GM12874 (cell line): ENCODE measurements around the gene FCAR.

Source experiments
- TF ChIP-seq, protein P1 (sequence below): IDR thresholded peaks from 2 replicates; pipeline ENCODE4 v1.5.1; 2011; ENCODE audit warnings: low read depth, mild to moderate bottlenecking, control low read depth, low read length, moderate library complexity; ENCODE audit not compliant: insufficient read depth

FCAR gene

DNA sequence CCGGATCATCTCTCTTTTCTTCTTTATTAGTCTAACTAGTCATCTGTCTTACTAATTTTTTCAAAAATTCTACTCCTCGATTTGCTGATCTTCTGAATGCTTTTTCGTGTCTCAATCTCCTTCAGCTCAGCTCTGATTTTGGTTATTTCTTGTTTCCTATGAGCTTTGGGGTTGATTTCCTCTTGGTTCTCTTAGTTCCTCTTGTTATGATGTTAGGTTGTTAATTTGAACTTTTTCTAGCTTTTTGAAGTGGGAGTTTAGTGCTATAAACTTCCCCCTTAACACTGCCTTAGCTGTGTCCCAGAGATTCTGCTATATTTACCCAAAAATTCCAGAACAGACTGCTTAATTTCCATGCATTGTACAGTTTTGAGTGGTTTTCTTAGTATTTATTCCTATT lies 3.4 kb downstream of the FCAR start:
- TF ChIP-seq, protein P1, sequence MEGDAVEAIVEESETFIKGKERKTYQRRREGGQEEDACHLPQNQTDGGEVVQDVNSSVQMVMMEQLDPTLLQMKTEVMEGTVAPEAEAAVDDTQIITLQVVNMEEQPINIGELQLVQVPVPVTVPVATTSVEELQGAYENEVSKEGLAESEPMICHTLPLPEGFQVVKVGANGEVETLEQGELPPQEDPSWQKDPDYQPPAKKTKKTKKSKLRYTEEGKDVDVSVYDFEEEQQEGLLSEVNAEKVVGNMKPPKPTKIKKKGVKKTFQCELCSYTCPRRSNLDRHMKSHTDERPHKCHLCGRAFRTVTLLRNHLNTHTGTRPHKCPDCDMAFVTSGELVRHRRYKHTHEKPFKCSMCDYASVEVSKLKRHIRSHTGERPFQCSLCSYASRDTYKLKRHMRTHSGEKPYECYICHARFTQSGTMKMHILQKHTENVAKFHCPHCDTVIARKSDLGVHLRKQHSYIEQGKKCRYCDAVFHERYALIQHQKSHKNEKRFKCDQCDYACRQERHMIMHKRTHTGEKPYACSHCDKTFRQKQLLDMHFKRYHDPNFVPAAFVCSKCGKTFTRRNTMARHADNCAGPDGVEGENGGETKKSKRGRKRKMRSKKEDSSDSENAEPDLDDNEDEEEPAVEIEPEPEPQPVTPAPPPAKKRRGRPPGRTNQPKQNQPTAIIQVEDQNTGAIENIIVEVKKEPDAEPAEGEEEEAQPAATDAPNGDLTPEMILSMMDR, result no peak

GRCh38 chr19:54881884-54882283 lies 7.8 kb downstream of the FCAR start:
- TF ChIP-seq, protein P1, result no peak

- TF ChIP-seq, protein P1, result peak; percentile 28; the same call in 1 of the 2 replicates
Measured at GRCh38 chr19:54882758-54883157, 8.7 kb downstream of the FCAR start.

DNA sequence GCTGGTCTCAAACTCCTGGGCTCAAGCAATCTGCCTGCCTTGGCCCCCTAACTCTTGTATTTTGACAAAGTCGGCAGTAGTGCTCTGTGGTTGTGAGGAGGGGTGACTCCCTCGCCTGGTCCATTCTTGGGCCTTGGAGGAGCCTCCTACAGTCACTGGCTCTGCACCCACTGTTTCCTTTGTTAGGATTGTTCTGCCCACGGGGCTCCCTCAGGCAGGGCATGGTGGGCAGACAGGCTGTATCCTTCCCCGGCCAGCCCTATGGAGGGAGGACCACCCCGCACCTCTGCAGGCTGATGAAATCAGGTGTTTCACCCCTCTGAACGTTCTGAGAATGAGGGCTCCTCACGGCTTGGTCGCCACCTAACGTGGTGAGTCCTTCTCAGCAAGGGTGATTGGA lies 9.2 kb downstream of the FCAR start:
- TF ChIP-seq, protein P1, result no peak

DNA sequence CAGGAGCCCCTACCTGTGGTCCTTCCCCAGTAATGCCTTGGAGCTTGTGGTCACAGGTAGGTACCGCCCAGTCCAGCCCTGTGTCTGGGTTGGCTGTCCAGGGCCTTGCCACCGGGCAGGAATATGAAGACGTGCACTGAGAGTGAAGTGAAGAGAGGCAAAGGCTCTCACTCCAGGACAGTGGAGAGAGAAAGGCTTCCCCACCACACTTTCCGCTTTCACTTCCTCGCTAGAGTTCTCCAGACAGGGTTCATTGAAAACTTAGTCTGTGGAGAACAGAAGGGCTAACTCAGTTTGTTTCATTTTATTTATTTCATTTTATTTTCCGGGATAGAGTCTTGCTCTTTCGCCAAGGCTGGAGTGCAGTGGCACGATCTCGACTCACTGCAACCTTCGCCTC lies 14.2 kb downstream of the FCAR start:
- TF ChIP-seq, protein P1, result no peak

- TF ChIP-seq, protein P1, result no peak
Measured at GRCh38 chr19:54889566-54889965, 15.5 kb downstream of the FCAR start.

- TF ChIP-seq, protein P1, result no peak
Measured at GRCh38 chr19:54893406-54893805, 19.4 kb downstream of the FCAR start.

GRCh38 chr19:54896036-54896435 lies 22.0 kb downstream of the FCAR start:
- TF ChIP-seq, protein P1, result no peak
